Vagina (tissue), 2 donors: Measurements from ENCODE around the gene TENM4. TPM values are rescaled to one million over a fixed set of nuclear protein-coding genes. Genes with fewer than 3 reads are reported as not detected.

Source experiments
- DNase-seq, 2 donors: peaks; one replicate each; pipeline ENCODE4 v3.0.0-alpha.2; 2017; ENCODE audit errors: extremely low spot score in 2 of 2
- H3K27ac ChIP-seq: fragments of 200-600 bp; sonication (generic); one replicate; pipeline ENCODE4 v1.5.1; 2019
- H3K27me3 ChIP-seq: fragments of 200-600 bp; sonication (generic); one replicate; pipeline ENCODE4 v1.5.1; 2019
- H3K36me3 ChIP-seq, 2 donors: fragments of 200-600 bp; sonication (generic); one replicate each; pipeline ENCODE4 v1.5.1; 2017 to 2019
- H3K4me1 ChIP-seq: fragments of 200-600 bp; sonication (generic); one replicate; pipeline ENCODE4 v1.5.1; 2019
- H3K4me3 ChIP-seq, 2 donors: fragments of 200-600 bp; sonication (generic); 1 replicate in 1 of 2; 2 replicates in 1 of 2; pipeline ENCODE4 v1.5.1; 2016 to 2019
- H3K9me3 ChIP-seq: fragments of 200-600 bp; sonication (generic); one replicate; pipeline ENCODE4 v1.5.1; 2019
- POLR2A ChIP-seq, 2 donors: fragments of 450-650 bp; IDR thresholded peaks; one replicate each; pipeline ENCODE4 v1.6.1; 2017; ENCODE audit warnings: antibody characterized with exemption in 2 of 2, mild to moderate bottlenecking in 2 of 2, moderate library complexity in 2 of 2
- POLR2AphosphoS5 ChIP-seq, 2 donors: sonication (generic); formaldehyde crosslinking; IDR thresholded peaks; one replicate each; pipeline ENCODE4 v1.9.0; 2017; ENCODE audit warnings: antibody characterized with exemption in 2 of 2, mild to moderate bottlenecking in 2 of 2, low read depth in 1 of 2; ENCODE audit not compliant: insufficient read depth in 1 of 2
- intact Hi-C: fragments of 100-400 bp; cut with DNase I; formaldehyde crosslinking; loops from one replicate; pipeline ENCODE4 v1.15.1; 2023
- total RNA-seq: library from RNA; depleted of rRNA; stranded (reverse); fragments of >200 nt; gene quantifications from one replicate; pipeline ENCODE4 v1.2.3, GENCODE V29; 2016
- TF ChIP-seq, protein P1 (sequence below), 3 experiments: fragments of 450-650 bp in 2 of 3; fragments of 200-600 bp in 1 of 3; sonication (generic) in 1 of 3; IDR thresholded peaks; one replicate each; pipeline ENCODE4 v1.5.1; 2017 to 2019; ENCODE audit warnings: antibody characterized with exemption in 3 of 3, mild to moderate bottlenecking in 2 of 3, moderate library complexity in 2 of 3

TENM4 gene
- total RNA-seq, 1 donor from 2014 or later, result 12.5 TPM

DNA sequence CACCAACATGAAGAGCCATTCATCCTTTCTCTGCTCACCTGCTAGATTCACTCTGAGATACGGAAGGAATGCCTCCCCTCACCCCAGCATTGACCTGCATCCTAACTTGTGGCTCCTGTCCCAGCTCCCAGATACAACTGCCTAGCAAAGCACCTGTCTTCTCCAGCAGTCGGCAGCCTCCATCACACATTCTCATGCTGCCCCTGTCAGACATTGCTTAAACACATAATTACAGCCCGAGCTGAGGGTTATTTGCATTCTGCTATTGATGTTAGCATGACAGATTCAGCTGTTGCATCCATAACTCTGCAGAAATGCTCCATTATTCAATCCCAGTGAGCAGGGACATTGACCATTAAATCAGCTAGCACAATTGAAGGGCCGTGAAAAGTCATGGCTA, 681.8 kb downstream of the TENM4 start:
- DNase-seq, result no peak
- TF ChIP-seq, protein P1, sequence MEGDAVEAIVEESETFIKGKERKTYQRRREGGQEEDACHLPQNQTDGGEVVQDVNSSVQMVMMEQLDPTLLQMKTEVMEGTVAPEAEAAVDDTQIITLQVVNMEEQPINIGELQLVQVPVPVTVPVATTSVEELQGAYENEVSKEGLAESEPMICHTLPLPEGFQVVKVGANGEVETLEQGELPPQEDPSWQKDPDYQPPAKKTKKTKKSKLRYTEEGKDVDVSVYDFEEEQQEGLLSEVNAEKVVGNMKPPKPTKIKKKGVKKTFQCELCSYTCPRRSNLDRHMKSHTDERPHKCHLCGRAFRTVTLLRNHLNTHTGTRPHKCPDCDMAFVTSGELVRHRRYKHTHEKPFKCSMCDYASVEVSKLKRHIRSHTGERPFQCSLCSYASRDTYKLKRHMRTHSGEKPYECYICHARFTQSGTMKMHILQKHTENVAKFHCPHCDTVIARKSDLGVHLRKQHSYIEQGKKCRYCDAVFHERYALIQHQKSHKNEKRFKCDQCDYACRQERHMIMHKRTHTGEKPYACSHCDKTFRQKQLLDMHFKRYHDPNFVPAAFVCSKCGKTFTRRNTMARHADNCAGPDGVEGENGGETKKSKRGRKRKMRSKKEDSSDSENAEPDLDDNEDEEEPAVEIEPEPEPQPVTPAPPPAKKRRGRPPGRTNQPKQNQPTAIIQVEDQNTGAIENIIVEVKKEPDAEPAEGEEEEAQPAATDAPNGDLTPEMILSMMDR (IDR thresholded peaks at IDR 0.05), result no peak
- TF ChIP-seq POLR2A (IDR thresholded peaks at IDR 0.05), result no peak
- TF ChIP-seq POLR2AphosphoS5 (IDR thresholded peaks at IDR 0.05; ENCODE audit: insufficient read depth in 1 of 2, low read depth in 1 of 2), result no peak
- intact Hi-C loops, result no loop called here

DNA sequence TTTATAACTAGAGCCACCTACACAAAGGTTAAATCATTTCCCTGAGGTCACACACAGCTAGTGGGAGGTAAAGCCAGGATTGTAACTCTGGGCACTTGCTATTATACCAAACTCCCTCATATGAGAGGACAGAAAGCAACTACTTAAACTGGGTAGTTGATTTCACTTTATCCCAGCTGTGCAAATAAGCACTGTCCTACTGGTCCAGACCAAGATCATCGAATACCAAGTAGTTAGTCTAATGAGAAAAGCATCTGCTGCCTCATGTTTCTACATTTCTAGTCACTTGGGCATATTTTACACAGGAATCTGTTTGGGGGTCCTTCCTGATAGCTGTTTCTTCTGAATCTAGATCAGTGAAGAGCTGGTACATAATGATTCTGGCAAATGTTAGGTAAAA, 687.5 kb downstream of the TENM4 start:
- H3K9me3 ChIP-seq, result no peaks in the 10 kb centered on the region
- no peaks in the 10 kb centered on the region for H3K36me3 ChIP-seq
- H3K4me1 ChIP-seq, result no peaks in the 10 kb centered on the region
- DNase-seq, result no peak
- TF ChIP-seq, protein P1 (IDR thresholded peaks at IDR 0.05), result no peak
- TF ChIP-seq POLR2A (IDR thresholded peaks at IDR 0.05), result no peak
- no peak for TF ChIP-seq POLR2AphosphoS5 (IDR thresholded peaks at IDR 0.05; ENCODE audit: insufficient read depth in 1 of 2, low read depth in 1 of 2)
- no peaks in the 10 kb centered on the region for H3K27me3 ChIP-seq
- no peak overlapping the region for H3K27ac ChIP-seq
- no peak overlapping the region for H3K4me3 ChIP-seq
- intact Hi-C loops, result no loop called here

More for the DNA sequence above, 681.8 kb downstream of the TENM4 start:
- no peaks in the 10 kb centered on the region for H3K4me1 ChIP-seq
- H3K27ac ChIP-seq, result no peak overlapping the region
- no peak overlapping the region for H3K4me3 ChIP-seq
- H3K27me3 ChIP-seq, result no peaks in the 10 kb centered on the region
- no peaks in the 10 kb centered on the region for H3K9me3 ChIP-seq
- no peaks in the 10 kb centered on the region for H3K36me3 ChIP-seq

DNA sequence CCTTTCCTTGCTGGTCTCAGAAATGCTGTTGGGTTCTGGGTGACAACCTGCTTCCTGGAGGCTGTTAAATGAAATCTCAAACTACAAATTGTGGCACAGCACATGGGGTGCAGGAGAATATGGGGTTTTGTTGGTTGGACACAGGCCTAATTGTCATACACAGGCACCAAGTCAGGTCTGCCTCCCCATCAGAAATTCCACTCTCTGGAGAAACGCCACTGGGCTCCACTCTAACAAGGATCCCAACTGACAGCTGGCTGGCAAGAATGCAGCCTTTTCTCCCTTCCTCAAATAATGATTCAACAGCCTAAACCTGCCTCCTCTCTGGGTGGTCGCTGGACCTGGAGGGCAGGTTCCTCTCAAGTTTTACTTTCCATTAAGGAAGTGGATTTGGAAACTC, 688.3 kb downstream of the TENM4 start:
- Histone ChIP-seq H3K4me3 (no peak overlapping the region), H3K9me3 (no peaks in the 10 kb centered on the region), H3K27ac (no peak overlapping the region), H3K4me1 (no peaks in the 10 kb centered on the region), H3K27me3 (no peaks in the 10 kb centered on the region), H3K36me3 (no peaks in the 10 kb centered on the region)
- no peak for DNase-seq
- intact Hi-C loops, result no loop called here
- TF ChIP-seq POLR2AphosphoS5 (IDR thresholded peaks at IDR 0.05; ENCODE audit: insufficient read depth in 1 of 2, low read depth in 1 of 2) (no peak), POLR2A (IDR thresholded peaks at IDR 0.05) (no peak)
- TF ChIP-seq, protein P1 (IDR thresholded peaks at IDR 0.05), result no peak

DNA sequence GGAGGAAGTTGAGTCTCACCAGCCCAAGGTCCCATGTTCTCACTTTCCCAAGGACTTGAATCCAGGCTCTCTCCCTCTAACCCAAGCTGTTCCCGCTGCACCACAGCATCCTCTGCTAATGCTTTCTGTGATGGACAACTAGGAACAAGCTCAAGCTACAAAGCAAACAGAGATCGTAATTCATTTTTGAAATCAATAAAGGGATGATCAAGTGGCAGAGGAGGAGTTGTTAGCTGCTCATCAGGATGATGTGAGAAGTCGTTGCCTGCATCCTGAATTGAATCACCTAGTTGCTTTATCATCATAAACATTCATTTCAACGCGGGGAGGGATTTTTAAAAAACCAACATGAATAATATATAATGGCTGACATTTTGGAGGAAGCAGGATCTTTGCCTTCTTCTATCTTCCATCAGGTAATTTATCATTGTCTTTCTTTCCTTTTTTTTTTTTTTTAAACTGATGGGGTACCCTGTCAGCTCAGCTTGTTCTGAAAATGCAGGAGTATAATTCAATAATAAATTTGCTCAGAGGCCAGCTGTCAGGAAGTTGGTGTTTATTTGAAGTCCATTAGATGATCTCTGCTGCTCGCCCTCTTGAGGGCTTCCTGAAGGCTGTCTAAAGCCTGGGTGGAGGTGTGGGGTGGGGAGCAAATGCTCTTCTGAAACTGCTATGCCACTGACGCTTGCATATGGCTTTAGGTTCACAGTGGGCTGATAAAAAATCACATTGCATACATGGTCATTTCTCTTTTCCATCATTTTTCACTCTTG, 691.7 kb downstream of the TENM4 start:
- Histone ChIP-seq H3K36me3 (no peaks in the 10 kb centered on the region), H3K4me1 (peaks cover 6% of the 10 kb centered on the region), H3K4me3 (no peak overlapping the region), H3K27ac (no peak overlapping the region), H3K27me3 (no peaks in the 10 kb centered on the region), H3K9me3 (no peaks in the 10 kb centered on the region)
- no peak for TF ChIP-seq POLR2A (IDR thresholded peaks at IDR 0.05)
- TF ChIP-seq POLR2AphosphoS5 (IDR thresholded peaks at IDR 0.05; ENCODE audit: insufficient read depth in 1 of 2, low read depth in 1 of 2), result no peak
- TF ChIP-seq, protein P1 (IDR thresholded peaks at IDR 0.05), result no peak
- no peak for DNase-seq
- intact Hi-C loops, result no loop called here

- Histone ChIP-seq H3K27ac (no peak overlapping the region), H3K4me3 (no peak overlapping the region), H3K4me1 (peaks cover 23% of the 10 kb centered on the region), H3K27me3 (no peaks in the 10 kb centered on the region), H3K9me3 (no peaks in the 10 kb centered on the region), H3K36me3 (no peaks in the 10 kb centered on the region)
- TF ChIP-seq POLR2AphosphoS5 (IDR thresholded peaks at IDR 0.05; ENCODE audit: insufficient read depth in 1 of 2, low read depth in 1 of 2), result no peak
- no peak for TF ChIP-seq POLR2A (IDR thresholded peaks at IDR 0.05)
- TF ChIP-seq, protein P1 (IDR thresholded peaks at IDR 0.05), result no peak
- DNase-seq, result no peak
- intact Hi-C loops, result no loop called here
These were observed 695.9 kb downstream of the TENM4 start for GRCh38 chr11:78744949-78745348.
